Left lung (tissue), 10 donors: ENCODE data around the gene GLT8D2. TPM values are rescaled to one million over a fixed set of nuclear protein-coding genes. Genes with fewer than 3 reads are reported as not detected.
"Not testable (repeated sequence)": the region's sequence is repeated elsewhere in the genome, so short reads cannot be mapped to it uniquely, and the experiment has no call there.

Experiments
- ATAC-seq: fragments of 200-7000 bp; cut with Tn5 transposase; one replicate; pipeline ENCODE4 v1.9.1; 2020; ENCODE audit warnings: moderate library complexity
- DNase-seq, 4 donors: peaks; one replicate each; pipeline ENCODE4 v3.0.0-alpha.2; 2013 to 2020
- H3K27ac ChIP-seq, 2 donors: fragments of 200-600 bp; sonication (generic) in 1 of 2; one replicate each; pipeline versions ENCODE4 v1.5.0 to v1.8.0; 2020 to 2021
- H3K27me3 ChIP-seq, 2 donors: fragments of 200-600 bp; sonication (generic) in 1 of 2; one replicate each; pipeline versions ENCODE4 v1.5.0 to v1.8.0; 2020 to 2021
- H3K36me3 ChIP-seq, 2 donors: fragments of 200-600 bp; sonication (generic) in 1 of 2; one replicate each; pipeline versions ENCODE4 v1.5.0 to v1.8.0; 2020 to 2021
- H3K4me1 ChIP-seq, 2 donors: fragments of 200-600 bp; one replicate each; pipeline ENCODE4 v1.8.0; 2021
- H3K4me3 ChIP-seq, 2 donors: fragments of 200-600 bp; sonication (generic) in 1 of 2; one replicate each; pipeline versions ENCODE4 v1.5.0 to v1.8.0; 2020 to 2021; ENCODE audit warnings: mild to moderate bottlenecking in 1 of 2
- H3K9me3 ChIP-seq, 2 donors: fragments of 200-600 bp; sonication (generic) in 1 of 2; one replicate each; pipeline versions ENCODE4 v1.5.0 to v1.8.0; 2020 to 2021
- intact Hi-C, 2 donors: fragments of 100-400 bp; cut with DNase I; formaldehyde crosslinking; loops; one replicate each; pipeline versions ENCODE4 v1.11.2 to v1.14.2; 2022
- polyA plus RNA-seq, 6 donors: library from polyadenylated mRNA; unstranded; fragments of 120-200 nt; gene quantifications; one replicate each; pipeline ENCODE4 v1.2.1, GENCODE V29; 2013; ENCODE audit not compliant: insufficient read length in 6 of 6
- total RNA-seq, 2 donors: library from RNA; stranded (reverse); fragmentation: NEBNext Ultra II Directional; extraction: Animal tissue kit (Norgen Biotek cat#: 25700); gene quantifications; one replicate each; pipeline ENCODE4 v1.2.1, GENCODE V29; 2021
- TF ChIP-seq, protein P1 (sequence below), 2 donors: fragments of 200-600 bp; sonication (generic) in 1 of 2; IDR thresholded peaks; one replicate each; pipeline versions ENCODE4 v1.5.0 to v1.8.0; 2021; ENCODE audit warnings: antibody characterized with exemption in 2 of 2
- donor health status: DM: no; HTN: yes; CAD: no.
- donor health status: DM: no; HTN: no; CAD: no.

GLT8D2 gene
- total and polyA plus RNA-seq, 8 donors = 7.5 to 34.6 (median 25.1) TPM

DNA sequence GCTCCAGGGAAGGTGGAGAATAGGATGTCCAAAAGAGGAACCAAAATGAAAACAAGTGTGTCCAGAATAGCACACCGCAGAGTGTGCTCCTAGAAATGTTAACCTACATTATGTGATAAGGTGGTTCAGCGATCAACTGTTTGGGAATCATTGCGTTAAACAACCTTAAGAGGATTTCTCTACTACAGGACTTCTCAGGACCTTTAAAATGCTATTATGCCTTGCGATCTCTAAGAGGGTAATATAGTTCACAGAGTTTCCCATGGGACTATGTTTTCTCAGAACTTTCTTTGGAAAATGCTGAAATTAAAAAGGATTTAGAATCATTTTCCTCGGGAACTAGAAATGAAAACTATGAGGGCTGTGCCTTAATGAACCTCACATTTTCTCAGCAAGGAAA, 1.8 kb downstream of the GLT8D2 start:
- Histone ChIP-seq H3K27ac (no peak overlapping the region), H3K9me3 (no peaks in the 10 kb centered on the region), H3K27me3 (peaks cover 4 to 28% of the 10 kb centered on the region in 2 donors), H3K36me3 (no peaks in the 10 kb centered on the region), H3K4me1 (peaks cover 0 to 2% of the 10 kb centered on the region in 2 donors), H3K4me3 (no peak overlapping the region)
- TF ChIP-seq, protein P1, sequence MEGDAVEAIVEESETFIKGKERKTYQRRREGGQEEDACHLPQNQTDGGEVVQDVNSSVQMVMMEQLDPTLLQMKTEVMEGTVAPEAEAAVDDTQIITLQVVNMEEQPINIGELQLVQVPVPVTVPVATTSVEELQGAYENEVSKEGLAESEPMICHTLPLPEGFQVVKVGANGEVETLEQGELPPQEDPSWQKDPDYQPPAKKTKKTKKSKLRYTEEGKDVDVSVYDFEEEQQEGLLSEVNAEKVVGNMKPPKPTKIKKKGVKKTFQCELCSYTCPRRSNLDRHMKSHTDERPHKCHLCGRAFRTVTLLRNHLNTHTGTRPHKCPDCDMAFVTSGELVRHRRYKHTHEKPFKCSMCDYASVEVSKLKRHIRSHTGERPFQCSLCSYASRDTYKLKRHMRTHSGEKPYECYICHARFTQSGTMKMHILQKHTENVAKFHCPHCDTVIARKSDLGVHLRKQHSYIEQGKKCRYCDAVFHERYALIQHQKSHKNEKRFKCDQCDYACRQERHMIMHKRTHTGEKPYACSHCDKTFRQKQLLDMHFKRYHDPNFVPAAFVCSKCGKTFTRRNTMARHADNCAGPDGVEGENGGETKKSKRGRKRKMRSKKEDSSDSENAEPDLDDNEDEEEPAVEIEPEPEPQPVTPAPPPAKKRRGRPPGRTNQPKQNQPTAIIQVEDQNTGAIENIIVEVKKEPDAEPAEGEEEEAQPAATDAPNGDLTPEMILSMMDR (IDR thresholded peaks at IDR 0.05) = no peak
- ATAC-seq = no peak
- DNase-seq = no peak
- intact Hi-C loops = no loop called here

DNA sequence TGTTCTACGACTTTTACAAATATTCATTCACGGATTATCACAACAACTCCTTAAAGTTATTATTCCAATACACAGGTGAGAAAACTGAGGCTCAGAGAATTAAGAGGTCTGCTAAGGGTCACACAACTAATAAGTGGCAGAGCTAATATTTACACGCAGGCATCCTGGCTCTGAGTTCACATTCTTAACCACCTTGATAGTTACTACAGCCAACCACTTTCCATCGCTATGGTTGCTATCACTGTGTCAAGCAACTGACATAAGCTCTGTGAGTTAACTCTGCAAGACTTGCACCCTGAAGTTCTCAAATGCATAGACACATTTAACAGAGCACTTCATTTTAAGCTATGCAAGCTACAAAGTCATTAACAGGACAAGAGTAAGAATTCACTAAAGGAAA, 3.7 kb downstream of the GLT8D2 start:
- ATAC-seq (no peak), DNase-seq (no peak)
- no peaks in the 10 kb centered on the region for H3K9me3 ChIP-seq
- peaks cover 0 to 2% of the 10 kb centered on the region in 2 donors for H3K4me1 ChIP-seq
- intact Hi-C loops = no loop called here
- no peak overlapping the region for H3K27ac ChIP-seq
- peaks cover 0 to 28% of the 10 kb centered on the region in 2 donors for H3K27me3 ChIP-seq
- no peak overlapping the region for H3K4me3 ChIP-seq
- TF ChIP-seq, protein P1 (IDR thresholded peaks at IDR 0.05) = no peak
- no peaks in the 10 kb centered on the region for H3K36me3 ChIP-seq

DNA sequence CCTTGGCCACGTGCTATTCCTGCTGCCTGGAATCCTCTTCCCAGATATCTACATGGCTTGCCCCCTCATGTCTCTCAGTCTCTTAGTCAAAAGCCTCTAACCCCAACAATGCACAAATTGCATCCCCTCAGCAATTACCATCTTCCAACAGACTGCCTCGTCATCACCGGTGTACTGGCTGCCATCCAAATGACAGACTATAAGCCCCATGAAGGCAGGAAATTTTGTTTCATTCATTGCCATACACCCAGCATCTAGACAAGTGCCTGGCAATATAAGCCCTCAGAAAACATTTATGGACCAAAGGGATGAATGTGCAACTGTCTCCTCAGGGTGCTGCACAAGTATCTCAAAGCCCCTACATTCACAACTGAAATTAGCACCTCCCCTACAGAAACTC, 5.8 kb downstream of the GLT8D2 start:
- H3K4me3 ChIP-seq = no peak overlapping the region
- ATAC-seq = no peak
- intact Hi-C loops = no loop called here

DNA sequence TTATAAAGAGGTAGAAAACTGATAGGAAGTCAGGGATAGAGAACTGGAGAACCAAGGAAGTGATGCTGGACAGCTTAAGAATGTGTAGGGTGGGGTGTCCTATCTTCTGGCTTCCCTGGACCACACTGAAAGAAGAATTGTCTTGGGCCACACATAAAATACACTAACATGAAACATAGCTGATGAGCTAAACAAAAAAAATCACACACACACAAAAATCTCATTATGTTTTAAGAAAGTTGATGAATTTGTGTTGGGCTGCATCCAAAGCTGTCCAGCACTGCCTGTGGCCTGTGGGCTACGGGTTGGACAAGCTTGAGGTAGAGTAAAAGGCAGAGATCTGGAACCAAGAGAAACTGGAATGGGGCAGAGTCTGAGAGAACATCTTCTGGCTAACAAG, 7.4 kb downstream of the GLT8D2 start:
- H3K27ac ChIP-seq = no peak overlapping the region
- H3K4me1 ChIP-seq = no peaks in the 10 kb centered on the region
- DNase-seq (no peak), ATAC-seq (no peak)
- intact Hi-C loops = no loop called here
- no peaks in the 10 kb centered on the region for H3K36me3 ChIP-seq
- TF ChIP-seq, protein P1 (IDR thresholded peaks at IDR 0.05) = no peak
- H3K4me3 ChIP-seq = no peak overlapping the region
- H3K9me3 ChIP-seq = no peaks in the 10 kb centered on the region
- no peaks in the 10 kb centered on the region for H3K27me3 ChIP-seq

More for the DNA sequence above, 5.8 kb downstream of the GLT8D2 start:
- H3K36me3 ChIP-seq = no peaks in the 10 kb centered on the region
- H3K9me3 ChIP-seq = no peaks in the 10 kb centered on the region
- H3K27ac ChIP-seq = no peak overlapping the region
- DNase-seq = no peak
- TF ChIP-seq, protein P1 (IDR thresholded peaks at IDR 0.05) = no peak
- H3K4me1 ChIP-seq = no peaks in the 10 kb centered on the region
- H3K27me3 ChIP-seq = peaks cover 0 to 7% of the 10 kb centered on the region in 2 donors

DNA sequence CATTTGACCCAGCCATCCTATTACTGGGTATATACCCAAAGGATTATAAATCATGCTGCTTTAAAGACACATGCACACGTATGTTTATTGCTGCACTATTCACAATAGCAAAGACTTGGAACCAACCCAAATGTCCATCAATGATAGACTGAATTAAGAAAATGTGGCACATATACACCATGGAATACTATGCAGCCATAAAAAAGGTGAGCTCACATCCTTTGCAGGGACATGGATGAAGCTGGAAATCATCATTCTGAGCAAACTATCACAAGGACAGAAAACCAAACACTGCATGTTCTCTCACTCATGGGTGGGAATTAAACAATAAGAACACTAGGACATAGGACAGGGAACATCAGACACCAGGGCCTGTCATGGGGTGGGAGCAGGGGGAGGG, 10.2 kb downstream of the GLT8D2 start:
- ATAC-seq, H3K27me3 ChIP-seq, H3K4me3 ChIP-seq, intact Hi-C loops, H3K27ac ChIP-seq, H3K36me3 ChIP-seq, H3K4me1 ChIP-seq, DNase-seq, H3K9me3 ChIP-seq: not testable (repeated sequence)

DNA sequence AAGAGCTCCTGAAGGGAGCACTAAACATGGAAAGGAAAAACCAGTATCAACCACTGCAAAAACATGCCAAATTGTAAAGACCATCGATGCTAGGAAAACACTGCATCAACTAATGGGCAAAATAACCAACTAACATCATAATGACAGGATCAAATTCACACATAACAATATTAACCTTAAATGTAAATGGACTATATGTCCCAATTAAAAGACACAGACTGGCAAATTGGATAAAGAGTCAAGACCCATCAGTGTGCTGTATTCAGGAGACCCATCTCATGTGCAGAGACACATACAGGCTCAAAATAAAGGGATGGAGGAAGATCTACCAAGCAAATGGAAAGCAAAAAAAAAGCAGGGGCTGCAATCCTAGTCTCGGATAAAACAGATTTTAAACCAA, 13.8 kb downstream of the GLT8D2 start:
- H3K9me3 ChIP-seq, DNase-seq, intact Hi-C loops, H3K36me3 ChIP-seq, H3K27me3 ChIP-seq, ATAC-seq, H3K4me1 ChIP-seq, H3K27ac ChIP-seq, H3K4me3 ChIP-seq: not testable (repeated sequence)

DNA sequence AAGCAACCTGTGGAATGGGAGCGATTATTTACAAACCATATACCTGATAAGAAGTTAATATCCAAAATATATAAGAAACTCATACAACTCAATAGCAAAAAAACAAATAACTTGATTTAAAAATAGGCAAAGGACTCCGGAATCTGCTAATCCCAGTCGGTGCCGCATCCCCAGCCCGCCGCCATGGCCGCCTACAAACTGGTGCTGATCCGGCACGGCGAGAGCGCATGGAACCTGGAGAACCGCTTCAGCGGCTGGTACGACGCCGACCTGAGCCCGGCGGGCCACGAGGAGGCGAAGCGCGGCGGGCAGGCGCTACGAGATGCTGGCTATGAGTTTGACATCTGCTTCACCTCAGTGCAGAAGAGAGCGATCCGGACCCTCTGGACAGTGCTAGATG, 19.4 kb downstream of the GLT8D2 start:
- intact Hi-C loops, H3K27ac ChIP-seq, ATAC-seq: not testable (repeated sequence)

More for the DNA sequence above, 19.4 kb downstream of the GLT8D2 start:
- H3K36me3 ChIP-seq, H3K4me3 ChIP-seq, H3K27me3 ChIP-seq, H3K4me1 ChIP-seq, H3K9me3 ChIP-seq, DNase-seq: not testable (repeated sequence)
